ENCODE measurements around the gene BNC2. TPM values are rescaled to one million over a fixed set of nuclear protein-coding genes. Genes with fewer than 3 reads are reported as not detected.
A peak's percentile ranks its signal among the peaks of the same experiment; 100 is the strongest.

The BNC2 gene
- total RNA-seq, 1 experiment from 2014 or later, result 43.6 TPM

DNA sequence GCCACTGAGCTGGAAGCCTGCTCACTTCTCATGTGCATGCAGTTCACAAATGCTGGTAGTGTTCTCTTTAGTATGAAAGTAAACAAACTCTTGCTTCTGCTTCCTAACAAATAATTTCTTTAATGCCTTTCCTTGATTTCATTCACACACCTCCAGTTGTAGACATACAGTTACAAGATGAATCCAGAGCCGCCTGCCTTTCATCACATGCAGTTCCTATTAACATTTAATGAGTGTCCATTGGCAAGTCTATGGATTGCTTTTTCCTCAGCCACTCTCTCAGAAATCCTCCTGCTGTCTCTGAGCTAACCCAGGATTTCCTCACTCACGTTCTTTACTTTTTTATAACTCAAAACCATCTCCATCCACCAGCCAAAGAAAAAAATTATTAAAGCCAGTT is 408.6 kb downstream of the BNC2 start:
- Mint-ChIP-seq H3K27ac (peak overlapping the region; percentile 5 to 86 (median 11); a peak in 5 of 7 replicates), H3K4me1 (peaks cover 44 to 55% of the 10 kb centered on the region in 2 experiments), H3K27me3 (ENCODE audit: low read depth) (no peaks in the 10 kb centered on the region)

More for the DNA sequence above, 408.6 kb downstream of the BNC2 start:
- H3K56ac ChIP-seq (ENCODE audit: insufficient read length, low read depth, low read length), result no peak overlapping the region
- no peaks in the 10 kb centered on the region for H3K27me3 ChIP-seq (ENCODE audit: insufficient read depth, low read length)
- no peak overlapping the region for H4K8ac ChIP-seq (replicated peaks; ENCODE audit: insufficient read length, low read depth, low read length)
- H3K36me3 Mint-ChIP-seq (ENCODE audit: insufficient read depth in 1 of 3, low read depth in 3 of 3), result no peaks in the 10 kb centered on the region
- DNase-seq, result no peak
- H2BK20ac ChIP-seq (ENCODE audit: low read depth, low read length, poor library complexity, severe bottlenecking), result no peak overlapping the region
- H3K4me1 ChIP-seq (ENCODE audit: insufficient read depth, low read length), result peaks cover 2% of the 10 kb centered on the region; the same call in 1 of the 2 replicates
- H3K9me3 ChIP-seq (ENCODE audit: control insufficient read depth, low read depth, low read length), result no peaks in the 10 kb centered on the region
- no peak overlapping the region for H3K27ac ChIP-seq (ENCODE audit: insufficient read length, low read depth, low read length)
- no peak overlapping the region for H3K9ac ChIP-seq (ENCODE audit: extremely low read depth, insufficient read length, low read length)
- no peaks in the 10 kb centered on the region for H3K79me2 ChIP-seq (ENCODE audit: insufficient read depth, low read length)
- H2AK5ac ChIP-seq (ENCODE audit: insufficient read length, low read length), result no peak overlapping the region
- H2BK12ac ChIP-seq (ENCODE audit: insufficient read length, low read depth, low read length), result no peak overlapping the region
- no peak overlapping the region for H3K4ac ChIP-seq (ENCODE audit: low read depth, low read length)
- no peak overlapping the region for H4K5ac ChIP-seq (ENCODE audit: insufficient read length, low read depth, low read length)
- H3K79me1 ChIP-seq (ENCODE audit: insufficient read depth, low read depth, low read length, poor library complexity, severe bottlenecking), result no peaks in the 10 kb centered on the region
- no peak overlapping the region for H3K18ac ChIP-seq (ENCODE audit: insufficient read length, low read depth, low read length)
- no peak overlapping the region for H3K23ac ChIP-seq (ENCODE audit: insufficient read length, low read depth, low read length)
- H3K14ac ChIP-seq (ENCODE audit: insufficient read depth, low read length), result no peak overlapping the region
- no peaks in the 10 kb centered on the region for H3K23me2 ChIP-seq (ENCODE audit: insufficient read length, low read depth, low read length, poor library complexity, severe bottlenecking)
- WGBS (ENCODE audit: extremely low coverage, insufficient read length, low lambda C conversion rate), result no CpG with 5 or more reads among the region's 2 CpGs
- no peak overlapping the region for H2BK5ac ChIP-seq (ENCODE audit: insufficient read length, low read length)
- no peak overlapping the region for H3T11ph ChIP-seq (ENCODE audit: low read length)
- no peak overlapping the region for H2AFZ ChIP-seq (ENCODE audit: low read length)
- no peak overlapping the region for H4K91ac ChIP-seq (ENCODE audit: insufficient read length, low read depth, low read length)
- no peak overlapping the region for H2BK15ac ChIP-seq (ENCODE audit: low read depth, low read length)
- H4K20me1 ChIP-seq (ENCODE audit: control insufficient read depth, insufficient read depth, insufficient read length), result no peaks in the 10 kb centered on the region
- H2BK120ac ChIP-seq (ENCODE audit: low read depth, low read length, poor library complexity, severe bottlenecking), result no peak overlapping the region
- TF ChIP-seq, protein P1, sequence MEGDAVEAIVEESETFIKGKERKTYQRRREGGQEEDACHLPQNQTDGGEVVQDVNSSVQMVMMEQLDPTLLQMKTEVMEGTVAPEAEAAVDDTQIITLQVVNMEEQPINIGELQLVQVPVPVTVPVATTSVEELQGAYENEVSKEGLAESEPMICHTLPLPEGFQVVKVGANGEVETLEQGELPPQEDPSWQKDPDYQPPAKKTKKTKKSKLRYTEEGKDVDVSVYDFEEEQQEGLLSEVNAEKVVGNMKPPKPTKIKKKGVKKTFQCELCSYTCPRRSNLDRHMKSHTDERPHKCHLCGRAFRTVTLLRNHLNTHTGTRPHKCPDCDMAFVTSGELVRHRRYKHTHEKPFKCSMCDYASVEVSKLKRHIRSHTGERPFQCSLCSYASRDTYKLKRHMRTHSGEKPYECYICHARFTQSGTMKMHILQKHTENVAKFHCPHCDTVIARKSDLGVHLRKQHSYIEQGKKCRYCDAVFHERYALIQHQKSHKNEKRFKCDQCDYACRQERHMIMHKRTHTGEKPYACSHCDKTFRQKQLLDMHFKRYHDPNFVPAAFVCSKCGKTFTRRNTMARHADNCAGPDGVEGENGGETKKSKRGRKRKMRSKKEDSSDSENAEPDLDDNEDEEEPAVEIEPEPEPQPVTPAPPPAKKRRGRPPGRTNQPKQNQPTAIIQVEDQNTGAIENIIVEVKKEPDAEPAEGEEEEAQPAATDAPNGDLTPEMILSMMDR (conservative IDR thresholded peaks at IDR 0.05), result no peak
- no peak overlapping the region for H3K4me3 Mint-ChIP-seq
- H3K9me3 Mint-ChIP-seq, result no peaks in the 10 kb centered on the region
- no peak overlapping the region for H3K4me2 ChIP-seq (ENCODE audit: insufficient read depth, insufficient read length, low read length)

Measured in H9 (cell line).